ENCODE results near the gene CAPG.
"Not testable (repeated sequence)": the region's sequence is repeated elsewhere in the genome, so short reads cannot be mapped to it uniquely, and the experiment has no call there.

Gene CAPG, protein sequence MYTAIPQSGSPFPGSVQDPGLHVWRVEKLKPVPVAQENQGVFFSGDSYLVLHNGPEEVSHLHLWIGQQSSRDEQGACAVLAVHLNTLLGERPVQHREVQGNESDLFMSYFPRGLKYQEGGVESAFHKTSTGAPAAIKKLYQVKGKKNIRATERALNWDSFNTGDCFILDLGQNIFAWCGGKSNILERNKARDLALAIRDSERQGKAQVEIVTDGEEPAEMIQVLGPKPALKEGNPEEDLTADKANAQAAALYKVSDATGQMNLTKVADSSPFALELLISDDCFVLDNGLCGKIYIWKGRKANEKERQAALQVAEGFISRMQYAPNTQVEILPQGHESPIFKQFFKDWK

DNA sequence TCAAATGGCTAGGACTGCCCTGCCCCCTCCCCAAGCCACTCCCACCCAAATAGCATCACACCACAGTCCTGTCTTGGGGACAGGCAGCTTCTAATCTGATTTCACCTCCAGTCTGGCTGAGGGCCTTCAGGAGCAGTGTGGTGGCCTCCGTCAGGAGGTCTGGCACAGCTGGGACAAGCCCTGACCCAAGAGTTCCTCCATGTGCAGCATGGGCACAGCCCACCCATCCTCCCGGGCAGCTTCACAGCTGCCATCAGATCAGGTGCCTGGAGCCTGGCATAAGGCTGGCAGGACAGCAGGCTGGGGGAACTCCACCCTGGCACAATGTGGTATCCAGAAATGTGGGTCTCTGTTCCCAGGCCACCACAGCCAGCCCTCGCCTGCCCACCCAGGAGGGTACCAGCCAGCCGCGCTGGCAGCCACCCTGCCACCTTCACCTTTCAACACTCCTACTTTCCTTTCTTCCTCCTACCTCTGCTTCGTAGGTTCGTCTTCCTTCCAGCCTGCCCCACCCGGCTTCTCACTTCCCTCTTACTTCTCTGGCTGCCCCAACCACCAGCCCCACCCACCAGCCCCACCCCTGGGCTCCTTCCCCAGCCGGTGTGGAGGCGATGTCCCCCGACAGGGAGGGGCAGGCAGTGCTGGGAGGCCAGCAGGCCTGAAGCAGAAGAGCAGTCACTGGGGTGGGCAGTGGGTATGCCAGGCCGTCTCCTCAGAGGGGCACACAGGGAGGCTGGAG lies at the start of gene CAPG:
TSS of gene CAPG (minus strand) at position 522 of the 739 bp plus-strand sequence. CDS start 8,221 bp downstream, outside the sequence.
- FAIRE-seq = no peak

DNA sequence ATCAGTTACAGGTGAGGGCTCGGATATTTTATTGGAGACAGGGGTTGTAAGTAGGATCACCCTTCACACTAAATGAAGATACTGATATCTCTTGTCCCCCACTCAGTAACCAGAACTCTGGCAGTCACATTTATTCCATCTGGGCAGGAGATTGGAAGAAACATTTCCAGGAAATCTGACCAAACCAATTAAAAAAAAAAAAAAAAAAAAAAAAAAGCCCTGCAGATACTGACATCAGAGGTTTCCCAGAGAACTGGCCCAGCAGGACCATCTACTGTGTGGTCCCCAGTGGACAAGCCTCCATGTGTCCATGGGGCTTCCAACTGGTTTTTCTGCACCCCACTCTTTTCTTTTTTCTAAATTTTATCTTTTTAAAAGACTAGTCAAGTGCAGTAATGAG lies 49.6 kb upstream of the CAPG start:
- no peak for FAIRE-seq

DNA sequence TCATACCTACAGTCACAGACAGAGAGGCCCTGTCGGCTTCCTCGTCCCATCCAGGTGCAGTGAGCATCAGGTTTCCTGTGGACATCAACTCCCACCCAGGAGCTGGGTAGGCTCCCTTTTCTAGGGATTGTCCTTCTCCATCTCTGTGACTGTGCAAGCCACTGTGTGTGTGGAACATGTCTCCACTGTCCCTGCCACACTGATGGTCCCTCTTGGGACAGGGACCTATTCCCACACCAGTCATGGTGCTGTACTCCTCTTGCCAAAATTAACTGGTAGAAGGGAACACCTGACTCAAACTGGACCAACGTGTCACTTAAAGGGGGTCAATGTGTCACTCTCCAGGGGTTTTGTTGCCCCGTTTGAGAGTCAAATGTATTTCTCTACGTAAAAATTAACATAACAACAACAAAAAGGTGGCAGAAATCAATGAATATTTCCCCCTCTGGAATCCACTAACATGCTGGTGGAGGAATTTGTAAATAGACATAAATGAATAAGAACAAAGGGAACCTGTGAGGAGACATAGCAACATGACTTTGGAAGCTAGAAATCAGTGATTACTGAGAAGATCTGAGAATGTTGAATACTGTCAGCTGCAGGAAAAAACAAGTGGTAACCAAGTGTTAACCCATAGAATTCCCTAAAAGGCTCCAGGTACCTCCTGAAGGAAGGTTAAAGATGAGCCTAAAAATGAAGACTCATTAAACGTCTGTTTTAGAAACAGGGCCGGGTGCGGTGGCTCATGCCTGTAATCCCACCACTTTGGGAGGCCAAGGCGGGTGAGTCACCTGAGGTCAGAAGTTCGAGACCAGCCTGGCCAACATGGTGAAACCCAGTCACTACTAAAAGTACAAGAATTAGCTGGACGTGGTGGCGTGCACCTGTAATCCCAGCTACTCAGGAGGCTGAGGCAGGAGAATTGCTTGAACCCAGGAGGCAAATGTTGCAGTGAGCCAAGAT lies 48.7 kb upstream of the CAPG start:
- FAIRE-seq = no peak

DNA sequence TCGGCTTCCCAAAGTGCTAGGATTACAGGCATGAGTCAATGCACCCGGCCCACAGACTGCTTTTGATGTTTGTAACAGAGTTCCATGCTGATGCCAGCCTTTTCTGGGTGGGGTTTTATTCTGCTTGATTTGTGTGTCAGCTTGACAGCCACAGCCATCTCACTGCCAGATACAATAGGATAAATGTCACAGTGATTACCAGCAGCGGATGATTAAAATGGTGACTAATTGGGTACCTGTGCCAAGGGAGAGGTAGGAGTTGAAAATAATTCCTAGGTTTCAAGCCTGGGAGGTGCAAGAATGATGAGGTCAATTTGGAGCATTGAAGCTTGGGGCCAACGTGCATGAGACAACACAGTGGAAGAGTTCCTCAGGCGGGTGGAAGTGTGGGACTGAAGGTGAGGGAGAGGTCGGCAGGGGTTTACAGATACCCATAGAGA lies 47.7 kb upstream of the CAPG start:
- FAIRE-seq = no peak

DNA sequence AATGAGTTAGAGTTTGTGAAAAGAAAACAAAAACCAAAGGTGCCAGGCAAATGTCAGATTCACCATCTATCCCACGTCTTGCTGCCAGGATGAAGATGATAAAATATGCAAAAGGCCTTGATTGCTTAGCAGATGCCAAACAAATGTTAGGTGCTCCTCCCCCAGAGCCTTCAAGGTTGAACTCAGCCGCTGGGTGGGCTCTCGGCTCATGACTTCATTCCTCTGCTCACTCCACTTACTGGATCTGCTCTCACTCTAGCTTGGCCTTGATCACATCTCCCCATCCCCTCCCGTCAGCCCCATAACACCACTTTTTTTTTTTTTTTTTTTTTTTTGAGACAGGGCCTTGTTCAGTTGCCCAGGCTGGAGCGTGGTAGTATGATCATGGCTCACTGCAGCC lies 46.9 kb upstream of the CAPG start:
- FAIRE-seq = no peak

DNA sequence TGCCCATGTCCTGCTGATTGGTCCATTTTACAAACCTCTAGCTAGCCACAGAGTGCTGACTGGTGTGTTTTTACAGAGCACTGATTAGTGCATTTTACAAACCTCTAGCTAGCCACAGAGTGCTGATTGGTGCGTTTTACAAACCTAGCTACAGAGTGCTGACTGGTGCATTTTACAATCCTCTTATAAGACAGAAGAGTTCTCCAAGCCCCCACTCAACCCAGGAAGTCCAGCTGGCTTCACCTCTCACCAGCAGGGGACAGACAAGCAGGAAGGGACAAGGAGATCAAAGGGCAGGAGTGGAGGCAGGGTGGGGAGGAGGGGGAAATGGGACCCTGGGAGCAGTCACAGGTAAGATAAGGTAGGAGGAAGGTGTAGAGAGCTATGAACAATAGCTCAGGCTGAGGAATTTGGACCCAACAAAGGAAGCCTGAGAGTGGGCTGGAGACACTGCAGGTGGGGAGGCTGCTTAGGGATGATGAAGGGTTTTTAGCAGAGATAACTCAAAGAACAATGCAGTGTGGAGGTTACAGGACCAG lies 45.5 kb upstream of the CAPG start:
- no peak for FAIRE-seq

DNA sequence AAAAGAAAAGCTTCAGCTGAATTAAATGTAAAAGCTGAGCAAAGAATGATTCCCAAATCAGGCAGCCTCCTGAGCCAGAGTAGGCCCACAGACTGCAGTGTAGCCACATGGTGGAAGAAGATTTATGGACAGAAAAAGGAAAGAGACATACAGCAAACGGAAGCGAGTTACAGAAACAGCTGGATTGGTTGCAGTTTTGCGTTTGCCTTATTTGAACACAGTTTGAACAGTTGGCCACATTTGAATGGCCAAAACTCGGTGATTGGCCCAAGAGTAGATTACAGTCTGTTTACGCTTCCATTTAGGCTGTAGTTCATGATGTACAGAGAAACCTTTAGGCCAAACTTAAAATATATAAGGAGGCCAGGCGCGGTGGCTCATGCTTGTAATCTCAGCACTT lies 43.4 kb upstream of the CAPG start:
- no peak for FAIRE-seq

DNA sequence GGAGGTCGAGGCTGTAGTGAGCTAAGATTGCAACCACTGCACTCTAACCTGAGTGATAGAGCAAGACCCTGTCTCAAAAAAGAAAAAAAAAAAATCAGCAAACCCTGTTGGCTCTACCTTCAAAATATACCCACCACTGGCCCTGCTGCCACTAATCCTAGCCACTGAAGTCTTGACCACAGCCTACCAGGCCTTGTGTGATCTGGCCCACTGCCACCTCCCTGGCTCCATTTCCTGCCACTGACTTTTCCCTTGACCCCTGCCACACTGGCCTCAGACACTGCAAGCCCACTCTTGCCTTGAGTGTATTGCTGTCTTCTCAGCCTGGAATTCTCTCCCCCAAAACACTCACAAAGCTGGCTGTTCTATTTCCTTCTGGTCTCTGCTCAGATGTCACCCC lies 42.1 kb upstream of the CAPG start:
- no peak for FAIRE-seq

DNA sequence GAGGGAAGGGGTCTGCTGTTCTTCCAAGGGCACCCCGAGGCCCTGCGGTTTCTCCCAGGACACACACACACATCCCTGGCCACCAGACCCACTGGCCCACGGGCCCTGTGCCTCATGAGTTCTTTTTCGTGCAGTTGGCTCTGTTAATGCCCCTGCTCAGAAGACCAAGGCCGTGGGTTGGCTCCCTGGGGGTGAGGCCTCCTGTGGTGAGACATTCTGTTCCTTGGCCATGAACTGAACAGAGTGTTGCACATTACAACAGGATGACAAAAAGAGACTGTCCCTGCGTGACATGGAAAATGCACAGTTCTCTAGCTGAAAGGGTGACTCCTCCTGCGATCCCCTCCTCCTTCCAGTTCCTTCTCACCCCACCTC lies 39.0 kb upstream of the CAPG start:
- no peak for FAIRE-seq

DNA sequence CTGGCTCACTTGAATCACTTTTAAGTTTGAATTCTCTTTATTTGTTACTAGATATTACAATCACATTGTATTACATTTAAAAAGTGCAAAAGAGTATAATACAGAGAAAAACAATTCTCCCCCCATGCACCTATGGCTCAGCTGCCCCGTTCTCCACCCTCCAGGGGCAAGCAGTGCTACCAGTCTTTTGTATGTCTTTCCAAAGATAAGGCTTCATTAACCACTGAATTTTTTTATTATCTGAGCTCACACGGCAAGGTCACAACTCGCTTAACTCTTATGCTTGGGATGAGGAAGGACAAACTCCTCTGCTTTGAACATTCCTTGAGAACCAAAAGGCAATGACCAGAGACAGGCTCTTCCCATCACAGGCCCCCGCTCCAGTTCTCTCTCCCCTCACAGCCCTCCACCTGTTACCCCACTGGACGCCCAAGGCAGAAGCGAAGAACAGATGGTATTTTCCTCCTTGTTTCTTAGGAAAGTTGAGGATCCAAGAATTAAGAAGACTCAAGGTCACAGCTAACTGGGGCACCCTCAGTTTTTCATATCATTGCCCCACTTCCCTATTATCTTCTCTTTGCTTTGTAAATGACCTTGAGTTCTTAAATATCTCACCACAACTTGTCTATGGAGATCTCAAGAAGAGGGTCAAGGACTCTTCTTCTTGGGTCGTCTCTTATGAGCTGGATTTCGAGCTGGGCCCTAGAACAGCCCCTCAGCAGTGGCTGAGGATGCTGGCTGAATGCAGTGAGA lies 38.5 kb upstream of the CAPG start:
- no peak for FAIRE-seq

DNA sequence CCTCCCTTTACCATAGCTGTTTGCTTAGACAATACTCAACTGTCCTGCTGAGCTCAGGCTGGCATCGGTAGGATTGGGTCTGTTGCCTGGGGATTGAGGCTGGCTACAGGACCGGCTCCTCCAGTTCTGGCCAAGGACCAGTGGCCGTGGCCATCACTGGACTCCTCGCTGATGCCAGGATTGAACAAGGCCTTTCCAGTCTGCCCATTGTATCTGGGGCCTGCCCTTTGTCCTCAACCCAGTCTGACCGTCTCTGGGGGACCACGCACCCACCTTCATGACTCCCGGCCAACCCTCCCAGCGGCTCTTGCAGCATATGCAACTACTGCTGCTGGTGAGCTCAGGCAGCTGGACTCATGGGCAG lies 37.0 kb upstream of the CAPG start:
- FAIRE-seq = no peak

DNA sequence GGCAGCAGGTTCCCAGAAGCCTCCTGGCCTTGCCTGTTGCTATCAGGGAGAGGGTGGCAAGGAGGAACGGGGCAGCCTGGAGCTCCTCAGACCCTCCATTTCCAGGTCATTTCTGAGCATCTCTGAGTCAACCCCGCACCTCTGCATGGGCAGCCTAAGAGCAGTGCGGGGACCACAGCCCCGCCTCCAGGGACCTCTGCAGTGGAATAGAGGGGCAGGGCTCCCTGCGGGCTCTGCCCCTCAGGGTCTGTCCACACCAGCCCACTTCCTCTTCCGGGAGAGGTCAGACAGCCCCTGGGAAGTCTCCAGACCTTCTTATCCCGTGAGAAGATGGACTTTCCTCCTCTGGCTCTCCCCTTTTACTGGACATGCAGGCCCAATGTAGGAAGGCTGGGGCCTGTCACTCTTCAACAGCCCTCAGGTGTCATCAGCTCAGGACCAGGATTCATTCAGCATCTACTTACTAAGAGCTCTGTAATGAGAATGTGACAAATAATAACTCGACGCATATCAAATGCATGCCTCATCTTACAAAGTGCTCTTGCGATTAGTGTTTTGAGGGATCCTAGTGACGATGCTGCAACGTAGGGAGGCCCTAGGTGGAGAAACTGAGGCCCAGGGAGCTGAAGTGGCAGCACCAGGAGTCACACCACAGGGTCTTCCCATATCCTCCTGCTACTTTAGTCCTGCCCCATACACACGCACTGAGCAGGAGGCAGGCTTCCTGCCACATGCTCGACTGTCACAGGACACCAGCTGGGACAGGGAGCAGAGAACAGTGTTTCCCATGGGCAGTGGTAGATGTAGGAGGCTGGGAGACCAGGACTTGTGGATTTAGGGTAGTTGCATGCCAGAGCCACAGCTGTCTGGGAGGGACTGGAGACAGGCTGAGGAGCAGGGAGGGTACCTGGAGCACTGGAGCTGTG lies 36.4 kb upstream of the CAPG start:
- FAIRE-seq = no peak

DNA sequence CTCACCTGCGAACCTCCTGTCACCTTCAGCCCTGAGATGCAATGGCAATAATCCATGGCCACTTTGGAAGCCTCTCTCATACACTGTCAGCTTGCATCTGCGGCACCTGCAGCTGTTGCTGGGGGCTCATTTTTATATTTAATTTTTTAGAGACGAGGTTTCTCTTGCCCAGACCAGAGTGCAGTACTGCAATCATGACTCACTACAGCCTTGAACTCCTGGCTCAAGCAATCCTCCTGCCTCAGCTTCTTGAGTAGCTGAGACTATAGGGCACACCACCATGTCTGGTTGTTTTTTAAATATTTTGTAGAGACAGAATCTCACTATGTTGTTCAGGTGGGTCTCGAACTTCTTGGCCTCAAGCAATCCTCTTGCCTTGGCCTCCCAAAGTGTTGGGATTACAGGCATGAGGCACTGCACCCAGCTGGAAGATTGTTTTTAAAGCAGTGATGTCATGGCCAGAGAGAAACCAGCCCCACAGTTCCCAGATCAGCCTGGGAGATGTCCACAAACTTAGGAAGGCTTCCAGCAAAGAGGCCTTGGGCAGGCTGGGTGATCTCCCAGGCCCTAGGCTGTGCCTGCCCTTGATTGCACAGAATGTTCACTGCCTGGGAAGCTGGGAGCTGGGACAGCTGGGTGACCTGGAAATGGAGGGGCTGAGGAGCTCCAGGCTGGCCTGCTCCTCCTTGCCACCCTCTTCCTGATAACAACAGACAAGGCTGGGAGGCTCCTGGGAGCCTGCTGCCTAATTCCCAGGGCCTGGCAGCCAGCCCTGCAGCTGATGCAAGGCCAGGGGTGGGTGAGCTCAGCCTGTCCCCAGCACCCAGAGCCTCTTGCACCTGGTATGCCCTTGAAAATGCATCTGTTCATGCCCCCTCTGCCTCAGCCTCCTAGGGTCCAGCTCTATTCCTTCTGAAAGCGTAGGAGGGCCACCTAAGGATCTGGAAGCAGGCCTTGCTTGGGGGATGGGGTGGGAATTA lies 35.4 kb upstream of the CAPG start:
- no peak for FAIRE-seq

DNA sequence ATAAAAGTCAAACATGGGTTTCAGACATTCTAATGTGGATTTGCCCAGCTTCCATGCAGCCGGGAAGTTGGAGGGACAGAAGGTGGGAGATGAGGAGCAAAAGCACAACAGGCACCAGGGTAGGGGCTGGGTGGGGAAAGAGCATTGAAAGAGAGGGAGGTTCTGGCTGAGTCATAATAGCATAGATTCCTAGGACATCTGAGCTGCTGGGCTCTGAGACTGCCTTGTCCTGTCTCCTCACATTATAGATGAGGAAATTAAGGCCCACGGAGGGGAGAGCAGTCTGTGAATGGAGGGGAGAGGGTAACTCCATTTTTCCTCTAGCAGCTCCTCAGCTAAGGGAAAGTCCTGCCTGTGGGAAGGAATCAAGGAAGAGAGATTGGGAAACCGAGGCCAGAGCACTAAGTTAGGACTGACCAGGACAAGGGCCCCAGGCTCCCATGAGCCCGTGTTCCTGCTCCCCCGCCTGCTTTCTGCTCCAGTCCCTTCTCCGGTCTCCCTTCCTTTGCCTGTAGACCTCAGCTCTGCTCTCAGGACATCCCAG lies 34.5 kb upstream of the CAPG start:
- FAIRE-seq = no peak

DNA sequence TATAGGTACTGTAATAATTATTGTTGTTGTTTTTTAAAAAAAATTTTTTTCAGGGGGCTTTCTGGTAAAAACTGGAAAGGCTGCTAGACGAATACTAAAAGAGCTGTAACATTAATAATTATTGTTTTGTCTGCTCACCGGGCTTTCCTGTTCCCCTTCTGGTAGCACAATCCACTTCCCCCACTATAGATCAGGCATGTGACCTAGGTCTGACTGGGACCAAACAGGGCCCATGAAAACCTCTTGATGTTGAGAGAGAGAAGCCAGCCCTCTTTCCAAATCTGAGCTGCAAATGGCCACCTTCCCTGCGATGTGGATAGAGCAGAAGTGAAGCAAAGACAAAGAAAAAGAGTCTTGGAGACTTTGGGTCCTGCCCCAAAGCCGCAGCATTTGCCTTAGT lies 31.7 kb upstream of the CAPG start:
- FAIRE-seq = no peak

DNA sequence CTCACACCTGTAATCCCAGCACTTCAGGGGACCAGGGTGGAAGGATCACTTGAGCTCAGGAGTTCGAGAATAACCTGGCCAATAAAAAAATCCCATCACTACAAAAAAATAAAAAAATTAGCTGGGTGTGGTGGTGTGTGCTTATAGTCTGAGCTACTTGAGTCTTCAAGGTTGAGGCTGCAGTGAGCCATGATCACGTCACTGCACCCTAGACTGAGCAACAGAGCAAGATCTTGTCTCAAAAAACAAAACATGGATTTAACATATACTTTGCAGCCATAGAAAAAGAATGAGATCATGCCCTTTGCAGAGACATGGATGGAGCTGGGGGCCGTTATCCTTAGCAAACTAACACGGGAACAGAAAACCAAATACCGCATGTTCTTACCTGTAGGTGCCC lies 30.6 kb upstream of the CAPG start:
- no peak for FAIRE-seq

DNA sequence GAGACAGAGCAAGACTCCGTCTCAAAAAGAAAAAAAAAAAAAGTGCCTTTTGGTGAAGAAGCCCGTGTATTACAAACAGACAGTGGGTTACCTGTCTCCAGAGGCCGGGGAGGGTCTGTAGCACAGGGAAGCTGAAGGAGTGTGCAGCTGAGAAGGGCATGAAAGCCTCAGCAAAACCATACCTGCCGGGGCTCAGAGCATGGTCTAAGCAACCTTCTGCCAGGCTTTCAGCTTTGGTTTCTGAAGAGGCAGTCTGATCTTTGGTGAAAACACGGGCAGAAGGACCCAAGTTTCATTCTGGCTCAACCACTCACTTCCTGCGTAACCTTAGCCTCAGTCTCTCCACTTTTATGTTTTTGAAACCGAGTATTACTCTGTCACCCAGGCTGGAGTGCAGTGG lies 29.8 kb upstream of the CAPG start:
- FAIRE-seq = no peak

DNA sequence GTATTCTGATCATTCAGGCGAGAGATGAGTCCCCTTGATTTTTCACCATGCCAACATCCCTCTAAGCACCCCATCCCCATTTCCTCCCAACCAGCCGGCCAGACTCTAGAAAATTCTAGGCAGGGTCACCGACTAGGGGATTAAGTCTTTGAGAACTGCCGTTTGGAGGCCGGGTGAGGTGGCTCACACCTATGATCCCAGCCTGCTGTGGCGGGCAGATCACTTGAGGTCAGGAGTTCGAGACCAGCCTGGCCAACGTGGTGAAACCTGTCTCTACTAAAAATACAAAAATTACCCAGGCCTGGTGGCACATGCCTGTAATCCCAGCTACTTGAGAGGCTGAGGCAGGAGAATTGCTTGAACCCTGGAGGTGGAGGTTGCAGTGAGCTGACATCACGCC lies 29.4 kb upstream of the CAPG start:
- FAIRE-seq = not testable (repeated sequence)

DNA sequence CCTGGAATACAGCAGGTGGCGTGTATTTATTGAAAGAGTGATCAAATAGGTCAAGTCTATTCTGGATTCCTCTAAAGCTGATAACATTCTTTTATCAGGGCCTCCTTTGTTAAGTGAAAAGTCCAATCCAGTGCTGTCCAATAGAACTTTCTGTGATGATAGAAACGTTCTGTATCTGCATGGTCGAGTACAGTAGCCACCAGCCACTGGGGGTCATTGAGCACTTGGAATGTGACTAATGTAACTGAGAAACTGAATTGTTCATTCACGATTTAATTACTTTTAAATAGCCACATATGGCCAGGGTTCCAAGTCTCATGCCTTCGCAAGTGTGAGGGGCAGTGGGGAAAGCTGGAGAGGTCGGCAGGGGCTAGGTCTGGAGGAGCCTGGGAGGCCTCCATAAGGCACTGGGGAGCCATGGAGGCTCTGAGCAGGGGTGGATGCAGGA lies 28.9 kb upstream of the CAPG start:
- FAIRE-seq = no peak
